Vagina (tissue), 2 donors: ENCODE data around the gene CENPF. TPM values are rescaled to one million over a fixed set of nuclear protein-coding genes. Genes with fewer than 3 reads are reported as not detected.
"Not testable (repeated sequence)": the region's sequence is repeated elsewhere in the genome, so short reads cannot be mapped to it uniquely, and the experiment has no call there.

Experiments
- DNase-seq, 2 donors: peaks; one replicate each; pipeline ENCODE4 v3.0.0-alpha.2; 2017; ENCODE audit errors: extremely low spot score in 2 of 2
- H3K27ac ChIP-seq: fragments of 200-600 bp; sonication (generic); one replicate; pipeline ENCODE4 v1.5.1; 2019
- H3K27me3 ChIP-seq: fragments of 200-600 bp; sonication (generic); one replicate; pipeline ENCODE4 v1.5.1; 2019
- H3K36me3 ChIP-seq, 2 donors: fragments of 200-600 bp; sonication (generic); one replicate each; pipeline ENCODE4 v1.5.1; 2017 to 2019
- H3K4me1 ChIP-seq: fragments of 200-600 bp; sonication (generic); one replicate; pipeline ENCODE4 v1.5.1; 2019
- H3K4me3 ChIP-seq, 2 donors: fragments of 200-600 bp; sonication (generic); 1 replicate in 1 of 2; 2 replicates in 1 of 2; pipeline ENCODE4 v1.5.1; 2016 to 2019
- H3K9me3 ChIP-seq: fragments of 200-600 bp; sonication (generic); one replicate; pipeline ENCODE4 v1.5.1; 2019
- CTCF ChIP-seq, 3 experiments: fragments of 450-650 bp in 2 of 3; fragments of 200-600 bp in 1 of 3; sonication (generic) in 1 of 3; IDR thresholded peaks; one replicate each; pipeline ENCODE4 v1.5.1; 2017 to 2019; ENCODE audit warnings: antibody characterized with exemption in 3 of 3, mild to moderate bottlenecking in 2 of 3, moderate library complexity in 2 of 3
- POLR2A ChIP-seq, 2 donors: fragments of 450-650 bp; IDR thresholded peaks; one replicate each; pipeline ENCODE4 v1.6.1; 2017; ENCODE audit warnings: antibody characterized with exemption in 2 of 2, mild to moderate bottlenecking in 2 of 2, moderate library complexity in 2 of 2
- POLR2AphosphoS5 ChIP-seq, 2 donors: sonication (generic); formaldehyde crosslinking; IDR thresholded peaks; one replicate each; pipeline ENCODE4 v1.9.0; 2017; ENCODE audit warnings: antibody characterized with exemption in 2 of 2, mild to moderate bottlenecking in 2 of 2, low read depth in 1 of 2; ENCODE audit not compliant: insufficient read depth in 1 of 2
- intact Hi-C: fragments of 100-400 bp; cut with DNase I; formaldehyde crosslinking; loops from one replicate; pipeline ENCODE4 v1.15.1; 2023
- total RNA-seq: library from RNA; depleted of rRNA; stranded (reverse); fragments of >200 nt; gene quantifications from one replicate; pipeline ENCODE4 v1.2.3, GENCODE V29; 2016

Gene CENPF
- total RNA-seq, 1 donor from 2014 or later: 6.4 TPM

GRCh38 chr1:214664651-214665433 is 61.8 kb downstream of the CENPF start:
- Histone ChIP-seq H3K4me3 (no peak overlapping the region), H3K36me3 (no peaks in the 10 kb centered on the region), H3K4me1 (no peaks in the 10 kb centered on the region), H3K27me3 (no peaks in the 10 kb centered on the region), H3K27ac (no peak overlapping the region), H3K9me3 (no peaks in the 10 kb centered on the region)
- TF ChIP-seq POLR2AphosphoS5 (IDR thresholded peaks at IDR 0.05; ENCODE audit: insufficient read depth in 1 of 2, low read depth in 1 of 2) (no peak), POLR2A (IDR thresholded peaks at IDR 0.05) (no peak), CTCF (IDR thresholded peaks at IDR 0.05) (no peak)
- intact Hi-C loops: no loop called here
- DNase-seq: no peak

- Histone ChIP-seq H3K4me1 (no peaks in the 10 kb centered on the region), H3K27me3 (no peaks in the 10 kb centered on the region), H3K27ac (no peak overlapping the region), H3K9me3 (no peaks in the 10 kb centered on the region), H3K36me3 (no peaks in the 10 kb centered on the region), H3K4me3 (no peak overlapping the region)
- intact Hi-C loops: no loop called here
- DNase-seq: no peak
- TF ChIP-seq POLR2AphosphoS5 (IDR thresholded peaks at IDR 0.05; ENCODE audit: insufficient read depth in 1 of 2, low read depth in 1 of 2) (no peak), CTCF (IDR thresholded peaks at IDR 0.05) (no peak), POLR2A (IDR thresholded peaks at IDR 0.05) (no peak)
Measured at GRCh38 chr1:214665606-214666110, 62.7 kb downstream of the CENPF start.

GRCh38 chr1:214666674-214667073 is 63.7 kb downstream of the CENPF start:
- Histone ChIP-seq H3K9me3 (no peaks in the 10 kb centered on the region), H3K27me3 (no peaks in the 10 kb centered on the region), H3K4me3 (no peak overlapping the region), H3K4me1 (no peaks in the 10 kb centered on the region), H3K36me3 (no peaks in the 10 kb centered on the region), H3K27ac (no peak overlapping the region)
- no peak for TF ChIP-seq POLR2AphosphoS5 (IDR thresholded peaks at IDR 0.05; ENCODE audit: insufficient read depth in 1 of 2, low read depth in 1 of 2)
- no peak for TF ChIP-seq CTCF (IDR thresholded peaks at IDR 0.05)
- TF ChIP-seq POLR2A (IDR thresholded peaks at IDR 0.05): no peak
- DNase-seq: no peak
- intact Hi-C loops: no loop called here

- Histone ChIP-seq H3K4me3 (no peak overlapping the region), H3K36me3 (no peaks in the 10 kb centered on the region), H3K27ac (no peak overlapping the region), H3K27me3 (no peaks in the 10 kb centered on the region), H3K4me1 (no peaks in the 10 kb centered on the region), H3K9me3 (no peaks in the 10 kb centered on the region)
- no peak for TF ChIP-seq POLR2AphosphoS5 (IDR thresholded peaks at IDR 0.05; ENCODE audit: insufficient read depth in 1 of 2, low read depth in 1 of 2)
- no peak for TF ChIP-seq CTCF (IDR thresholded peaks at IDR 0.05)
- TF ChIP-seq POLR2A (IDR thresholded peaks at IDR 0.05): no peak
- intact Hi-C loops: no loop called here
- DNase-seq: no peak
Measured at GRCh38 chr1:214670098-214670497, 67.1 kb downstream of the CENPF start.

- H3K9me3 ChIP-seq, H3K4me3 ChIP-seq, H3K27me3 ChIP-seq, H3K36me3 ChIP-seq, DNase-seq, H3K4me1 ChIP-seq, H3K27ac ChIP-seq, intact Hi-C loops: not testable (repeated sequence)
Measured at GRCh38 chr1:214673029-214673428, 70.0 kb downstream of the CENPF start.
